Measurements from ENCODE around the gene GUCA2A. TPM values are rescaled to one million over a fixed set of nuclear protein-coding genes. Genes with fewer than 3 reads are reported as not detected.

Gene GUCA2A
- polyA plus RNA-seq, 1 of the 3 experiments (the other 2 are of a cell fraction), result not detected

DNA sequence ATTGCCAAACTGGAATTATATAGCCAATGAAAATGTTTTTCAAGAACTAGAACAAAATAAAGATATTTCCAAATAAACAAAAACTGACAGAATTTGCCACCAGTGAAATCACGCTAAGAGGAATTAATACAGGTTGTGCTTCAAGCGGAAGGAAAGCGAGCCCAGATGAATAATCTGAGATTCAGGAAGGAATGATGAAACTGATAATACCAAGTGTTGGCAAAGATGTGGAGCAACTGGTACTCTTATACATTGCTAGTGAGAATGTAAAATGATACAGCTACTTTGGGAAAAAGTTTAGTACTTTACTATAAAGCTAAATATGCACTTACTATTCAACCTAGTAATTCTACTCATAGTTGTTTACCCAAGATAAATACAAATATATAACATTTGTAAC, 42.1 kb downstream of the GUCA2A start:
- Histone ChIP-seq H3K9me2 (no peaks in the 10 kb centered on the region), H3K36me3 (replicated peaks in 1 of 2; ENCODE audit: control insufficient read depth in 1 of 2, insufficient read depth in 2 of 2, low read length in 1 of 2) (no peaks in the 10 kb centered on the region), H3K4me3 (ENCODE audit: low read depth in 2 of 2, low read length in 1 of 2) (no peak overlapping the region), H3K79me2 (ENCODE audit: insufficient read depth) (no peaks in the 10 kb centered on the region), H4K20me1 (ENCODE audit: insufficient read depth) (no peaks in the 10 kb centered on the region), H3K9me3 (no peaks in the 10 kb centered on the region), H3K27ac (ENCODE audit: low read depth in 2 of 2, low read length in 1 of 2) (no peak overlapping the region), H3K4me2 (no peak overlapping the region), H3F3A (replicated peaks; ENCODE audit: insufficient read depth) (no peaks in the 10 kb centered on the region), H3K9ac (no peak overlapping the region), H2AFZ (ENCODE audit: low read depth) (no peak overlapping the region), H3K27me3 (ENCODE audit: insufficient read depth) (no peaks in the 10 kb centered on the region), H3K4me1 (ENCODE audit: control insufficient read depth in 1 of 2, insufficient read depth in 2 of 2, low read depth in 1 of 2, low read length in 1 of 2) (no peaks in the 10 kb centered on the region)
- TF ChIP-seq JUND (IDR thresholded peaks at IDR 0.05), result no peak
- TF ChIP-seq EZH2phosphoT487 (IDR thresholded peaks at IDR 0.05; ENCODE audit: borderline replicate concordance, low read depth), result no peak
- TF ChIP-seq POLR2AphosphoS5 (IDR thresholded peaks at IDR 0.05; ENCODE audit: low read depth, low read length), result no peak
- no peak for TF ChIP-seq FOXJ3 (CRISPR knock-in tag; IDR thresholded peaks at IDR 0.05)
- TF ChIP-seq RAD21 (IDR thresholded peaks at IDR 0.05; ENCODE audit: low read length), result no peak
- TF ChIP-seq, protein P1, sequence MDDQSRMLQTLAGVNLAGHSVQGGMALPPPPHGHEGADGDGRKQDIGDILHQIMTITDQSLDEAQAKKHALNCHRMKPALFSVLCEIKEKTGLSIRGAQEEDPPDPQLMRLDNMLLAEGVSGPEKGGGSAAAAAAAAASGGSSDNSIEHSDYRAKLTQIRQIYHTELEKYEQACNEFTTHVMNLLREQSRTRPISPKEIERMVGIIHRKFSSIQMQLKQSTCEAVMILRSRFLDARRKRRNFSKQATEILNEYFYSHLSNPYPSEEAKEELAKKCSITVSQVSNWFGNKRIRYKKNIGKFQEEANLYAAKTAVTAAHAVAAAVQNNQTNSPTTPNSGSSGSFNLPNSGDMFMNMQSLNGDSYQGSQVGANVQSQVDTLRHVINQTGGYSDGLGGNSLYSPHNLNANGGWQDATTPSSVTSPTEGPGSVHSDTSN (IDR thresholded peaks at IDR 0.05), result no peak
- no peak for TF ChIP-seq NFIC (IDR thresholded peaks at IDR 0.05; ENCODE audit: borderline replicate concordance)
- 83% methylated on average over 3 of the region's 3 CpGs for WGBS (ENCODE audit: low lambda C conversion rate)
- DNase-seq, result no peak
- ChIA-PET CTCF (no interaction called here), POLR2A (no interaction called here)

DNA sequence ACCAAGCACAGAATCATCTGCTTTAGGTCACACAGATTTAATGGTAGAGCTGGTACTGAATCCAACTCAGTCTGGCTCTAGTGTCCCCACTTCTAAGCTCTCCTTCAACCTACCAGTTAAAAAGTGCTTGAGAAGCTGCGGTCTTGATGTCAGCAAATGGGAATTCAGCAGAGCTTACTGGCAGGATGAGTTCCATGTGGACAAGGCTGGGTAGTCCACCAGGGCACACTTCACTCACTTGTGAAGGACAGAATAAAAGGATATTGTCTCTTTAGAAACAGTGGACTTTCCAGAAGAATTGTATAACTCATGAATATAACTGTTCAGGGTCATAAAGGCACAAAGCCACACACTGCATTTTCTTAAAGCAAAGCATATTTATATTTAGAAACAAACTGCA, 46.4 kb downstream of the GUCA2A start:
- no peak overlapping the region for H3K9ac ChIP-seq
- H3K27ac ChIP-seq (ENCODE audit: low read depth in 2 of 2, low read length in 1 of 2), result no peak overlapping the region
- no peak overlapping the region for H3K4me2 ChIP-seq
- DNase-seq, result no peak
- 38% methylated on average over 1 of the region's 1 CpG for WGBS (ENCODE audit: low lambda C conversion rate)
- POLR2A ChIA-PET, result no interaction called here
- H4K20me1 ChIP-seq (ENCODE audit: insufficient read depth), result no peaks in the 10 kb centered on the region
- no peaks in the 10 kb centered on the region for H3F3A ChIP-seq (replicated peaks; ENCODE audit: insufficient read depth)
- H3K4me3 ChIP-seq (ENCODE audit: low read depth in 2 of 2, low read length in 1 of 2), result no peak overlapping the region
- H3K9me2 ChIP-seq, result no peaks in the 10 kb centered on the region
- H2AFZ ChIP-seq (ENCODE audit: low read depth), result no peak overlapping the region
- no peaks in the 10 kb centered on the region for H3K9me3 ChIP-seq
- H3K36me3 ChIP-seq (replicated peaks in 1 of 2; ENCODE audit: control insufficient read depth in 1 of 2, insufficient read depth in 2 of 2, low read length in 1 of 2), result no peaks in the 10 kb centered on the region
- no peaks in the 10 kb centered on the region for H3K79me2 ChIP-seq (ENCODE audit: insufficient read depth)
- CTCF ChIA-PET, result no interaction called here
- no peaks in the 10 kb centered on the region for H3K4me1 ChIP-seq (ENCODE audit: control insufficient read depth in 1 of 2, insufficient read depth in 2 of 2, low read depth in 1 of 2, low read length in 1 of 2)
- TF ChIP-seq SMC3 (IDR thresholded peaks at IDR 0.05; ENCODE audit: low read depth, low read length), result no peak
- TF ChIP-seq FOXM1 (IDR thresholded peaks at IDR 0.05; ENCODE audit: low read depth), result no peak
- no peak for TF ChIP-seq RXRA (IDR thresholded peaks at IDR 0.05; ENCODE audit: borderline replicate concordance, low read depth)
- no peak for TF ChIP-seq EZH2phosphoT487 (IDR thresholded peaks at IDR 0.05; ENCODE audit: borderline replicate concordance, low read depth)
- peaks cover 6% of the 10 kb centered on the region; the same call in 1 of the 2 replicates for H3K27me3 ChIP-seq (ENCODE audit: insufficient read depth)

DNA sequence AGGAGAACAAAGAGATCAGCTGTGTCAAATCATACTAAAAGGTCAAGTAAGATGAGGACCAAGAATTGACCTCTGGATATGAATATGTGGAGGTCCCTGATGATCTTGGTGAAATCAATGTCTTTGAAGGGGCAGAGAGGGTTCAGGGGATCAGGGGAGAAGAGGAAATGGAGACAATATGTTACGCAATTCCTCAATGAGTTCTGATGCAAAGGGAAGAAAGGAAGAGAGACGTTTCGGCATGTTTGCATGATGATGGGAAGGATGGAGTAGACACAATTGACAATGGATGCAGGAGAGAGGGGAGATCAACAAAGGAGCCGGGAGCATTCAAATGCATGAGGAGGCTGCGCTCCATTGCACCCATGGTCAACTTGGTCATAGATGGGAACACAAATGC, 47.3 kb downstream of the GUCA2A start:
- Histone ChIP-seq H3K79me2 (ENCODE audit: insufficient read depth) (no peaks in the 10 kb centered on the region), H3K9me3 (no peaks in the 10 kb centered on the region), H2AFZ (ENCODE audit: low read depth) (no peak overlapping the region), H3K4me1 (ENCODE audit: control insufficient read depth in 1 of 2, insufficient read depth in 2 of 2, low read depth in 1 of 2, low read length in 1 of 2) (no peaks in the 10 kb centered on the region), H3K27me3 (ENCODE audit: insufficient read depth) (peaks cover 6% of the 10 kb centered on the region; the same call in 1 of the 2 replicates), H3F3A (replicated peaks; ENCODE audit: insufficient read depth) (no peaks in the 10 kb centered on the region), H3K4me2 (no peak overlapping the region), H4K20me1 (ENCODE audit: insufficient read depth) (no peaks in the 10 kb centered on the region), H3K9ac (no peak overlapping the region), H3K27ac (ENCODE audit: low read depth in 2 of 2, low read length in 1 of 2) (no peak overlapping the region), H3K4me3 (ENCODE audit: low read depth in 2 of 2, low read length in 1 of 2) (no peak overlapping the region), H3K9me2 (no peaks in the 10 kb centered on the region), H3K36me3 (replicated peaks in 1 of 2; ENCODE audit: control insufficient read depth in 1 of 2, insufficient read depth in 2 of 2, low read length in 1 of 2) (no peaks in the 10 kb centered on the region)
- POLR2A ChIA-PET, result no interaction called here
- no peak for DNase-seq
- WGBS (ENCODE audit: low lambda C conversion rate), result 86% methylated on average over 5 of the region's 5 CpGs
- CTCF ChIA-PET, result interaction anchor here (1.7 kb wide), 1 partner anchor 56 kb away, joined by 5 read pairs; no protein-coding TSS in a partner anchor
- TF ChIP-seq, protein P2, sequence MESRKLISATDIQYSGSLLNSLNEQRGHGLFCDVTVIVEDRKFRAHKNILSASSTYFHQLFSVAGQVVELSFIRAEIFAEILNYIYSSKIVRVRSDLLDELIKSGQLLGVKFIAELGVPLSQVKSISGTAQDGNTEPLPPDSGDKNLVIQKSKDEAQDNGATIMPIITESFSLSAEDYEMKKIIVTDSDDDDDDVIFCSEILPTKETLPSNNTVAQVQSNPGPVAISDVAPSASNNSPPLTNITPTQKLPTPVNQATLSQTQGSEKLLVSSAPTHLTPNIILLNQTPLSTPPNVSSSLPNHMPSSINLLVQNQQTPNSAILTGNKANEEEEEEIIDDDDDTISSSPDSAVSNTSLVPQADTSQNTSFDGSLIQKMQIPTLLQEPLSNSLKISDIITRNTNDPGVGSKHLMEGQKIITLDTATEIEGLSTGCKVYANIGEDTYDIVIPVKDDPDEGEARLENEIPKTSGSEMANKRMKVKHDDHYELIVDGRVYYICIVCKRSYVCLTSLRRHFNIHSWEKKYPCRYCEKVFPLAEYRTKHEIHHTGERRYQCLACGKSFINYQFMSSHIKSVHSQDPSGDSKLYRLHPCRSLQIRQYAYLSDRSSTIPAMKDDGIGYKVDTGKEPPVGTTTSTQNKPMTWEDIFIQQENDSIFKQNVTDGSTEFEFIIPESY (IDR thresholded peaks at IDR 0.05; ENCODE audit: borderline replicate concordance, low read depth), result no peak
- TF ChIP-seq, protein P3, sequence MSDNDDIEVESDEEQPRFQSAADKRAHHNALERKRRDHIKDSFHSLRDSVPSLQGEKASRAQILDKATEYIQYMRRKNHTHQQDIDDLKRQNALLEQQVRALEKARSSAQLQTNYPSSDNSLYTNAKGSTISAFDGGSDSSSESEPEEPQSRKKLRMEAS (IDR thresholded peaks at IDR 0.05; ENCODE audit: low read depth), result no peak
- no peak for TF ChIP-seq ELF1 (IDR thresholded peaks at IDR 0.05)
- TF ChIP-seq, protein P4, sequence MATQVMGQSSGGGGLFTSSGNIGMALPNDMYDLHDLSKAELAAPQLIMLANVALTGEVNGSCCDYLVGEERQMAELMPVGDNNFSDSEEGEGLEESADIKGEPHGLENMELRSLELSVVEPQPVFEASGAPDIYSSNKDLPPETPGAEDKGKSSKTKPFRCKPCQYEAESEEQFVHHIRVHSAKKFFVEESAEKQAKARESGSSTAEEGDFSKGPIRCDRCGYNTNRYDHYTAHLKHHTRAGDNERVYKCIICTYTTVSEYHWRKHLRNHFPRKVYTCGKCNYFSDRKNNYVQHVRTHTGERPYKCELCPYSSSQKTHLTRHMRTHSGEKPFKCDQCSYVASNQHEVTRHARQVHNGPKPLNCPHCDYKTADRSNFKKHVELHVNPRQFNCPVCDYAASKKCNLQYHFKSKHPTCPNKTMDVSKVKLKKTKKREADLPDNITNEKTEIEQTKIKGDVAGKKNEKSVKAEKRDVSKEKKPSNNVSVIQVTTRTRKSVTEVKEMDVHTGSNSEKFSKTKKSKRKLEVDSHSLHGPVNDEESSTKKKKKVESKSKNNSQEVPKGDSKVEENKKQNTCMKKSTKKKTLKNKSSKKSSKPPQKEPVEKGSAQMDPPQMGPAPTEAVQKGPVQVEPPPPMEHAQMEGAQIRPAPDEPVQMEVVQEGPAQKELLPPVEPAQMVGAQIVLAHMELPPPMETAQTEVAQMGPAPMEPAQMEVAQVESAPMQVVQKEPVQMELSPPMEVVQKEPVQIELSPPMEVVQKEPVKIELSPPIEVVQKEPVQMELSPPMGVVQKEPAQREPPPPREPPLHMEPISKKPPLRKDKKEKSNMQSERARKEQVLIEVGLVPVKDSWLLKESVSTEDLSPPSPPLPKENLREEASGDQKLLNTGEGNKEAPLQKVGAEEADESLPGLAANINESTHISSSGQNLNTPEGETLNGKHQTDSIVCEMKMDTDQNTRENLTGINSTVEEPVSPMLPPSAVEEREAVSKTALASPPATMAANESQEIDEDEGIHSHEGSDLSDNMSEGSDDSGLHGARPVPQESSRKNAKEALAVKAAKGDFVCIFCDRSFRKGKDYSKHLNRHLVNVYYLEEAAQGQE (IDR thresholded peaks at IDR 0.05; ENCODE audit: low read depth, low read length), result no peak
- TF ChIP-seq FOXM1 (IDR thresholded peaks at IDR 0.05; ENCODE audit: low read depth), result no peak
- TF ChIP-seq MEF2A (IDR thresholded peaks at IDR 0.05; ENCODE audit: borderline replicate concordance, low read depth), result no peak
- TF ChIP-seq FOSL2 (IDR thresholded peaks at IDR 0.05; ENCODE audit: borderline replicate concordance, low read depth), result no peak
- TF ChIP-seq EP300 (IDR thresholded peaks at IDR 0.05; ENCODE audit: borderline replicate concordance in 1 of 2, low read depth in 1 of 2, low read length in 1 of 2), result no peak
